ENCODE data around the gene RBM18.

Gene RBM18

GRCh38 chr9:122204055-122204454 is 60.6 kb downstream of the RBM18 start:
- DNase-seq (ENCODE audit: low spot score): no peak

DNA sequence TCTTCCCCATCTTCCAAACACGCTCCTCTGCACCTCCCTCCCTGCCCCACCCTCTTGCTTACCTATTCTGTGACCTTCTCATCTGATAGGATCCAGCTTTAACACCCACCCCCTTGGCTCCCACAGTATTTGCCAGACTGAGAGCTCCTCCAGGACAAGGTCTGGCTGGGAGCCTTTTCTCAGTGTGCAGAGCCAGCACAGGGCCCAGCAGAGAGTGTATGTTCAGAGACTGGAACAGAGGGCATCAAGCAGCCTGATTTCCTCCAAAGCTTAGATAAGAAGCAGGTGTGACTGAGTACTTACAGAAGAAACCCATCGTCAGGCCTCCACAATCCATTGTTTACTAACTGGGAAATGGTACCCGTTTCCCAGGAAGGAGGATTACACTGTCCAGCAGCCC is 62.5 kb downstream of the RBM18 start:
- no peak for DNase-seq (ENCODE audit: low spot score)

DNA sequence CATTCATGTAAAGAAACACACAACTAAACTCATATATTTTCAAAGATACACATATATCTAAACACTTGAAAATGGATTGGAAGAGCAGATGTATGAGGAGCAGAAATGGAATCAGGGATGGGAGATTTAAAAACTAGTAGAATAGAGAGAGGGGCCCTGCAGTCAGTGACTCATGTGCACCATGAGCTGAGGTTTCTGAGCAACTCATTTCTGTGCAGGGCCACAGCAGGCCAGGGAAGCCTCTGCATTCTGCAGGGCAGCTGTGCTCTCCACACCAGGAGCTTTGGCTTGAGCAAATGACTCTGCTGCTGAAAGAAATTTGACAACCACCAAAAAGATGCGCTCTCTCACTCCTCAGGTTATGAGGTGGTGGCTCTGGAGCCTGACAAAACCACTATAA is 63.0 kb downstream of the RBM18 start:
- no peak for DNase-seq (ENCODE audit: low spot score)

DNA sequence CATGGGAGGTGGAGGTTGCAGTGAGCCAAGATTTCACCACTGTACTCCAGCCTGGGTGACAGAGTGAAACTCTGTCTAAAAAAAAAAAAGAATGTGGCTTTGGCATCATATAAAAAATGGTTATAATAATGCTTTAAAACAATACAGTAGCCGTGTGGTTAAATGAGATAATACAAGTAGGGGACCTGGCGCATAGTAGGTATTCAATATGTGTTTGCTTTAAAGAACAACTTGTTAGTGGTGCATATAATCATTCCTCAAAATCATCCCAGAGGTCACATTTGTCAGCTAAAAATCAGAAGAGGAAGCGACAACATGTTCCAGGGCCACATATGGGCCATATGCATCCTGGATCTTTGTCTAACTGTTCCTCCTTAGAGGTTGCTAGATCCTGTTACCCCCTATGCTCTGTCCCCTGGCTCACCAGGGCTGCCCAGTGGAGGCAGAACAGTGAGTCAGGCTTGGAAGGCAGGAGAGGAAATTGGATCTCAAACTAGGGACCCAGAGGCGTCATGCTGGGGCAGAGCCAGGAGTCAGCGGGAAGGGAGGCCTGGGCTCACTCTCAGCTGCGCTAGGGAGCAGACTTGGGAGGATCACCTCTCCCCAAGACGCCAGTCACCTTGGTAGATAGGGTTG is 63.6 kb downstream of the RBM18 start:
- DNase-seq (ENCODE audit: low spot score): no peak

DNA sequence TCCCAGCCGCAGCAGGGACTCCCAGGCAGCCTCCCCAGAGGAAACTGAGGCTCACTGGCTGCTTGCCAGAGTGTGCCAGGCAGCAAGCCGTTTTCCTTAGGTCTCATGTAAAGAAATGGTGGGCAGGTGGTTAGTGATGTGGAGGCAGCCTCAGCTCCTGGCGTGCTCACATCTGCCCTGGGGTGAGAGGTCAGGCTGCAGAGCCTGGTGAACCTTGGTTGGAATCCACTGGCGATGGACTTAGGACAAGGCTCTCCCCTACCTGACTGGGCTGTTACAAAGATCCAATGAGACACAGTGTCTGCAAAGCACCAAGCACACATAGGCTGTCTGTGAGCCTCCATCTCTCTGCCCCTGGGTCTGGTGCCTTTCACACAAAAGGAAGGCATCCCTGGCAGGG is 66.8 kb downstream of the RBM18 start:
- DNase-seq (ENCODE audit: low spot score): no peak

DNA sequence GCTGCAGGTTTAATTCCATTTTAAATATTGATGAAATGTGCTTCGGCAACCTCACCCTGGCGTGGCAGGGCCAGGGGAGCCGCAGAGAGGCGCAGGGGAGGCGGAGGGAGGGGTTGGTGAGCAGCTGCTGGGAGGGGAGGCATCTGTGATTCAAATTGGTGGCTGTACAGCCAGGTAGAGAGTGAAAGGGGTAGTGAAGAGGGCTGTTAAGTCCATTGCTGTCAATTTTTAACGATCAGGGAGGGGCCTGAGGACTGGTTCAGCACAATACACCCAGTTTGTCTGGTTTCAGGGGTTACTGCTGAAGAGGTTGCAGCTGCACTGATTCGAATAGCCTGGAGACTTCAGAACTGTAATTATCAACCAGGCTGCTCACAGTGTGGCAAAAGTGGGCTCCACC is 67.2 kb downstream of the RBM18 start:
- no peak for DNase-seq (ENCODE audit: low spot score)

DNA sequence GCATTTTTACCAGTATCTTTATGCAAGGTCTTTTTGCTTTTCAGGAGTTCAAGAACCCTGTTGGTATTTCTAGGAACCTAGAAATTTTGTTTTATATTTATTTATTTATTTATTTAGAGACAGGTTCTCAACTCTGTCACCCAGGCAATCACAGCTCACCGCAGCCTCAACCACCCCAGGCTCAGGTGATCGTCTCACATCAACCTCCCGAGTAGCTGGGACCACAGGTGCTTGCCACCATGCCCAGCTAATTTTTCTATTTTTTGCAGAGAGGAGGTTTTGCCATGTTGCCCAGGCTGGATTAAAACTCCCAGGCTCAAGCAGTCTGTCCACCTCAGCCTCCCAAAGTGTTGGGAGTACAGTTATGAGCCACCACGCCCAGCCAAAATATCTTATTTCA is 68.8 kb downstream of the RBM18 start:
- DNase-seq (ENCODE audit: low spot score): no peak

DNA sequence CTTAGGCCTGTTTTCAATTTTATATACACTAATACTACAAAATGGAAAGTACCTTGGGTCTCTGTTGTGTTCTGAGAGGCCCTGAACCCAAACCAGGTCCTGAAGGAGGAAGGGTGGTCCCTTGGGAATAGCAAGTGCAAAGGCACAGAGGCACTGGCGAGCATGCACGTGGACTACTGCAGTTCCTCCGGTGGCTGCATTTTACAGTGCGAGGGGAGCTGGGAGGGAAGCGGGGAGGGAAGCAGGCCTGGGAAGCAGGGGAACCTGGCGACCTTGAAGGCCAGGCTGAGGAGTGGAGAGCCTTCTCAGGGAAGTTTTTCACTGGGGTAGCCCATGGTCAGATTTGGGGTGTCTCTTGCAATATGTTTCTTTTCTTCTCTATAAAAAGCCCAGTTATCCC is 71.0 kb downstream of the RBM18 start:
- no peak for DNase-seq (ENCODE audit: low spot score)

GRCh38 chr9:122192914-122193525 is 71.6 kb downstream of the RBM18 start:
- DNase-seq (ENCODE audit: low spot score): no peak

GRCh38 chr9:122192261-122192875 is 72.3 kb downstream of the RBM18 start:
- DNase-seq (ENCODE audit: low spot score): no peak

GRCh38 chr9:122191584-122191983 is 73.1 kb downstream of the RBM18 start:
- no peak for DNase-seq (ENCODE audit: low spot score)

GRCh38 chr9:122190597-122191381 is 73.9 kb downstream of the RBM18 start:
- DNase-seq (ENCODE audit: low spot score): no peak

DNA sequence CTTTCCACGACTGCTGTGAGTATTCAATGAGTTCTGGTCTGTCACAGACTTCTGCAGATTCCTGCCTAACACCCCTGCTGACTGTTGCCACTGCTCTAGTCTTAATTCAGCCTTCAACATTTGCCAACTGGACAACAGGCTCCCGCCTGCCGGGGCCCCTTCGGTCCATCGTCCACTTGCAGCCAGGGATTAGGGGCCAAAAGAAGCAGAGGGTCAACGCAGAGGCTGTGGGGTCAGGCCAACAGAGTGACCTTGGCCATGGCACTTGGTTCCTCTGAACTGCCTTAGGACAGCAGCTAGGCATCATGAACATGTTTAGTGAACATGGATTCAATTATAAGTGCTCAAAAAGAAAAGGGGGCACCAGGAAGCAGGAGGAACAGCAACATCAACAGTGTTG is 76.3 kb downstream of the RBM18 start:
- no peak for DNase-seq (ENCODE audit: low spot score)
